HEK293T (cell line): ENCODE results near the gene SCLT1.

Source experiments
- CTCF ChIA-PET: fragments of 350-600 bp; formaldehyde crosslinking; extraction: SDS; loops from one replicate; lab custom pipeline; 2021; ENCODE audit warnings: antibody characterized with exemption, inconsistent platforms; lab: Yijun Ruan, JAX
- POLR2A ChIA-PET: fragments of 350-600 bp; formaldehyde crosslinking; extraction: SDS; loops from one replicate; lab custom pipeline; 2020; ENCODE audit warnings: antibody characterized with exemption, inconsistent platforms; lab: Yijun Ruan, JAX
- DNase-seq: peaks from one replicate; pipeline ENCODE4 v3.0.0; 2012; ENCODE audit warnings: mixed read lengths; ENCODE audit errors: extremely low spot score
- ARNT ChIP-seq: fragments of 450-650 bp; IDR thresholded peaks from 2 replicates; pipeline ENCODE4 v1.6.1; 2017; ENCODE audit warnings: mild to moderate bottlenecking
- BHLHE40 ChIP-seq: fragments of 450-650 bp; IDR thresholded peaks from 2 replicates; pipeline ENCODE4 v1.6.1; 2016; ENCODE audit warnings: mild to moderate bottlenecking, moderate library complexity, borderline replicate concordance
- CTBP1 ChIP-seq: fragments of 450-650 bp; IDR thresholded peaks from 2 replicates; pipeline ENCODE4 v1.6.1; 2016; ENCODE audit warnings: borderline replicate concordance
- ELF4 ChIP-seq: fragments of 450-650 bp; IDR thresholded peaks from 2 replicates; pipeline ENCODE4 v1.6.1; 2017; ENCODE audit warnings: antibody characterized with exemption
- FOXA1 ChIP-seq: fragments of 450-650 bp; IDR thresholded peaks from 2 replicates; pipeline ENCODE4 v1.6.1; 2016; ENCODE audit warnings: mild to moderate bottlenecking
- FOXK2 ChIP-seq: fragments of 450-650 bp; IDR thresholded peaks from 2 replicates; pipeline ENCODE4 v1.6.1; 2016; ENCODE audit warnings: mild to moderate bottlenecking
- FOXM1 ChIP-seq: fragments of 450-650 bp; IDR thresholded peaks from 2 replicates; pipeline ENCODE4 v1.6.1; 2017; ENCODE audit warnings: mild to moderate bottlenecking, borderline replicate concordance
- HDGF ChIP-seq: fragments of 450-650 bp; IDR thresholded peaks from 2 replicates; pipeline ENCODE4 v1.6.1; 2017; ENCODE audit warnings: antibody characterized with exemption, borderline replicate concordance
- L3MBTL2 ChIP-seq: fragments of 450-650 bp; conservative IDR thresholded peaks from 2 replicates; pipeline ENCODE4 v1.6.1; 2016; ENCODE audit warnings: mild to moderate bottlenecking
- LEF1 ChIP-seq: fragments of 450-650 bp; IDR thresholded peaks from 2 replicates; pipeline ENCODE4 v1.6.1; 2017; ENCODE audit warnings: mild to moderate bottlenecking, borderline replicate concordance
- NFRKB ChIP-seq: fragments of 450-650 bp; IDR thresholded peaks from 2 replicates; pipeline ENCODE4 v1.6.1; 2016; ENCODE audit warnings: mild to moderate bottlenecking, moderate library complexity
- SP1 ChIP-seq: fragments of 450-650 bp; IDR thresholded peaks from 2 replicates; pipeline ENCODE4 v1.6.1; 2017
- SUZ12 ChIP-seq: fragments of 450-650 bp; IDR thresholded peaks from 2 replicates; pipeline ENCODE4 v1.6.1; 2016; ENCODE audit warnings: mild to moderate bottlenecking
- TARDBP ChIP-seq: fragments of 450-650 bp; IDR thresholded peaks from 2 replicates; pipeline ENCODE4 v1.6.1; 2016
- ZNF384 ChIP-seq: fragments of 450-650 bp; IDR thresholded peaks from 2 replicates; pipeline ENCODE4 v1.6.1; 2016
- TF ChIP-seq, protein P1 (sequence below): fragments of 450-650 bp; IDR thresholded peaks from 2 replicates; pipeline ENCODE4 v1.6.1; 2016

Gene SCLT1

GRCh38 chr4:128921954-128922353 is 171.4 kb downstream of the SCLT1 start:
- POLR2A ChIA-PET = no interaction called here
- CTCF ChIA-PET = no interaction called here
- TF ChIP-seq L3MBTL2 (no peak), FOXM1 (no peak), NFRKB (no peak), SP1 (no peak), ELF4 (no peak), CTBP1 (no peak), ARNT (no peak), LEF1 (no peak), SUZ12 (no peak)
- DNase-seq = no peak

DNA sequence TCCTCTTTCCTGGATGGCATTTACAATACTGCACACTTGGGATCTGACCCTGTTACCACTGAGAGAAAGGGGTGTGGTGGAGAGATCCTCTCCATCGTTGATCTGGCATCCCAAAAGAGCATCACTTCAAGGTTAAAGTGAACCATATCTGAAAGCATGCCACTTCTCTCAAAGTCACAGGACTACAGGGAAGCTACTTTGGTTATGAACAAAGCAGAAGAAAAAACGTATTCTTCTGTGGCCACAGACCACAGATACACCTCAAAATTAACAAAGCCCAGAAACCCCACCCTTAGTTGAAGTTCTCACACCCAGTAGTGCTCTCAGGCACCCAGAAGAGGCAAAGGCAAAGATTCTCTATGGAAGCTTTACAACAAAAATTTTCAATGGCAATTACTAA is 175.6 kb downstream of the SCLT1 start:
- POLR2A ChIA-PET = no interaction called here
- CTCF ChIA-PET = no interaction called here

DNA sequence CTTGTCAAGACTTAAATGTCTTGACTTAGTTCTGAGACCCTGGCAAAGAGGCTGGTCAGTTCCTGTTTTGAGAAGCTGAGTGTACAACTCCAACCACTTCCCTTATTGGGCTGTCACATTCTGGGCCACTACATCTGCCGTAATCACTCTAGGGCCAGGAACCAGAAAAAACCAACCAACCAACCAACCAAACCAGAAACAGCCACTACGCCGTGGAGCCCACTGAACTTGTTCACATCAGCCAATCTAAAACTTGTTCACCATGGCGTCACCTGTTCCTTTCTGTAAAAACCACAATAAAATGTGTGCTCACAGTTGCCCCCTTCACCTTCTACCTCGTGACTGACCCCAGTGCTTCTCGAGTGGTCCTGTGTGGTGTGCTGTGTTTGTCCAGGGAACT is 176.5 kb downstream of the SCLT1 start:
- ChIA-PET CTCF (no interaction called here), POLR2A (no interaction called here)
- no peak for DNase-seq
- no peak for TF ChIP-seq FOXK2
- no peak for TF ChIP-seq NFRKB
- no peak for TF ChIP-seq HDGF
- no peak for TF ChIP-seq SP1
- no peak for TF ChIP-seq CTBP1
- TF ChIP-seq FOXA1 = no peak
- TF ChIP-seq LEF1 = no peak
- no peak for TF ChIP-seq ZNF384
- no peak for TF ChIP-seq ARNT
- TF ChIP-seq FOXM1 = no peak
- no peak for TF ChIP-seq SUZ12
- no peak for TF ChIP-seq TARDBP
- TF ChIP-seq BHLHE40 = no peak
- TF ChIP-seq, protein P1, sequence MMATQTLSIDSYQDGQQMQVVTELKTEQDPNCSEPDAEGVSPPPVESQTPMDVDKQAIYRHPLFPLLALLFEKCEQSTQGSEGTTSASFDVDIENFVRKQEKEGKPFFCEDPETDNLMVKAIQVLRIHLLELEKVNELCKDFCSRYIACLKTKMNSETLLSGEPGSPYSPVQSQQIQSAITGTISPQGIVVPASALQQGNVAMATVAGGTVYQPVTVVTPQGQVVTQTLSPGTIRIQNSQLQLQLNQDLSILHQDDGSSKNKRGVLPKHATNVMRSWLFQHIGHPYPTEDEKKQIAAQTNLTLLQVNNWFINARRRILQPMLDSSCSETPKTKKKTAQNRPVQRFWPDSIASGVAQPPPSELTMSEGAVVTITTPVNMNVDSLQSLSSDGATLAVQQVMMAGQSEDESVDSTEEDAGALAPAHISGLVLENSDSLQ = no peak
- TF ChIP-seq ELF4 = no peak
- TF ChIP-seq L3MBTL2 = no peak

More for the DNA sequence above, 175.6 kb downstream of the SCLT1 start:
- TF ChIP-seq FOXK2 = no peak
- TF ChIP-seq, protein P1 = no peak
- TF ChIP-seq HDGF = no peak
- TF ChIP-seq FOXA1 = no peak
- no peak for TF ChIP-seq ELF4
- TF ChIP-seq SUZ12 = no peak
- no peak for TF ChIP-seq ARNT
- TF ChIP-seq BHLHE40 = no peak
- TF ChIP-seq FOXM1 = no peak
- no peak for TF ChIP-seq SP1
- no peak for DNase-seq

DNA sequence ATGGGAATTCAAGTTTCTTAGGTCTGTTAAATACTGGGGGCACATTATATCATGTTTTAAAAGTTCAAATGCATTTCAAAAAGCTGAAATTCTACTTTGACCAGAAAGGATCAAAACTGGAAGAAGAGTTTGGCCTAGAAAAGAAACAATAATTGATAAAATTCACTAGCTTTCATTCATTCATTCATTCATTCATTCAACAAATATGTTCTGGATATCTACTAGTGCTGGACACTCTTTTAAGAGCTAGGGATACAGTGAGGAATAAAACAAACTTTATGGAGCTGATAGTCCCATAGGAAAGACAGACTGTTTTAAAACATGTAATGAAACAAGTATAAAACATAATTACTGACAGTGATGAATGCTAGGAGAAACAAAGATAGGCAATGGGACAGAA is 177.8 kb downstream of the SCLT1 start:
- ChIA-PET POLR2A (no interaction called here), CTCF (no interaction called here)
- TF ChIP-seq ZNF384 (no peak), SUZ12 (no peak)
- TF ChIP-seq, protein P1 = peak; percentile 56
- DNase-seq = no peak

GRCh38 chr4:128913228-128913627 is 180.1 kb downstream of the SCLT1 start:
- POLR2A ChIA-PET = no interaction called here
- CTCF ChIA-PET = no interaction called here
- no peak for DNase-seq
- TF ChIP-seq ZNF384 = no peak
- TF ChIP-seq BHLHE40 = no peak
- no peak for TF ChIP-seq FOXK2
- no peak for TF ChIP-seq ARNT

GRCh38 chr4:128908735-128909134 is 184.6 kb downstream of the SCLT1 start:
- ChIA-PET POLR2A (no interaction called here), CTCF (no interaction called here)
- DNase-seq = no peak
- TF ChIP-seq SP1 = no peak
- TF ChIP-seq FOXM1 = no peak
- no peak for TF ChIP-seq FOXA1
- TF ChIP-seq FOXK2 = no peak
- no peak for TF ChIP-seq TARDBP
- TF ChIP-seq BHLHE40 = no peak
- TF ChIP-seq ARNT = no peak
- no peak for TF ChIP-seq L3MBTL2
- TF ChIP-seq, protein P1 = no peak
- no peak for TF ChIP-seq CTBP1
- TF ChIP-seq LEF1 = no peak
- TF ChIP-seq HDGF = no peak
- no peak for TF ChIP-seq ZNF384

- POLR2A ChIA-PET = no interaction called here
- TF ChIP-seq, protein P1 = no peak
- TF ChIP-seq TARDBP = no peak
- TF ChIP-seq L3MBTL2 = no peak
- TF ChIP-seq ELF4 = no peak
- no peak for TF ChIP-seq ZNF384
- TF ChIP-seq FOXM1 = no peak
- TF ChIP-seq FOXK2 = no peak
- no peak for TF ChIP-seq LEF1
- TF ChIP-seq SP1 = no peak
- TF ChIP-seq ARNT = no peak
- TF ChIP-seq HDGF = no peak
- TF ChIP-seq CTBP1 = no peak
- TF ChIP-seq FOXA1 = no peak
Measured at GRCh38 chr4:128907981-128908380, 185.4 kb downstream of the SCLT1 start.

More at GRCh38 chr4:128907981-128908380, 185.4 kb downstream of the SCLT1 start:
- no peak for DNase-seq
- CTCF ChIA-PET = no interaction called here
